BLaER1 (cell line): ENCODE results near the gene MXI1.
A peak's percentile ranks its signal among the peaks of the same experiment; 100 is the strongest.

Experiments
- H3K27ac ChIP-seq: shearing (Covaris generic); formaldehyde crosslinking; 2 replicates; pipeline ENCODE4 v1.8.1; 2022
- H3K27me3 ChIP-seq: shearing (Covaris generic); formaldehyde crosslinking; 2 replicates; pipeline ENCODE4 v1.8.1; 2022
- H3K36me3 ChIP-seq: shearing (Covaris generic); formaldehyde crosslinking; 2 replicates; pipeline ENCODE4 v1.8.1; 2022
- H3K4me1 ChIP-seq: shearing (Covaris generic); formaldehyde crosslinking; 2 replicates; pipeline ENCODE4 v1.8.1; 2022
- H3K4me2 ChIP-seq: shearing (Covaris generic); formaldehyde crosslinking; 2 replicates; pipeline ENCODE4 v1.8.1; 2022
- H3K4me3 ChIP-seq: shearing (Covaris generic); formaldehyde crosslinking; 2 replicates; pipeline ENCODE4 v1.8.1; 2022
- H3K9ac ChIP-seq: shearing (Covaris generic); formaldehyde crosslinking; 2 replicates; pipeline ENCODE4 v1.8.1; 2022
- H3K9me3 ChIP-seq: shearing (Covaris generic); formaldehyde crosslinking; 2 replicates; pipeline ENCODE4 v1.8.1; 2022
- H4K20me1 ChIP-seq: shearing (Covaris generic); formaldehyde crosslinking; 2 replicates; pipeline ENCODE4 v1.8.1; 2022
- Cebpa-rat ChIP-seq: shearing (Covaris generic); IDR thresholded peaks from 2 replicates; pipeline ENCODE4 v1.8.1; 2022

MXI1 gene

GRCh38 chr10:110279407-110279986 lies 72.1 kb downstream of the MXI1 start:
- H3K27ac ChIP-seq = no peak overlapping the region
- peaks cover 41% of the 10 kb centered on the region for H4K20me1 ChIP-seq
- TF ChIP-seq Cebpa-rat = no peak
- no peak overlapping the region for H3K4me3 ChIP-seq
- H3K36me3 ChIP-seq = peaks cover 13% of the 10 kb centered on the region
- H3K9me3 ChIP-seq = no peaks in the 10 kb centered on the region
- peaks cover 26% of the 10 kb centered on the region for H3K4me1 ChIP-seq
- H3K9ac ChIP-seq = peak overlapping the region; percentile 7; the same call in 1 of the 2 replicates
- H3K4me2 ChIP-seq = peak overlapping the region; percentile 66
- no peaks in the 10 kb centered on the region for H3K27me3 ChIP-seq

DNA sequence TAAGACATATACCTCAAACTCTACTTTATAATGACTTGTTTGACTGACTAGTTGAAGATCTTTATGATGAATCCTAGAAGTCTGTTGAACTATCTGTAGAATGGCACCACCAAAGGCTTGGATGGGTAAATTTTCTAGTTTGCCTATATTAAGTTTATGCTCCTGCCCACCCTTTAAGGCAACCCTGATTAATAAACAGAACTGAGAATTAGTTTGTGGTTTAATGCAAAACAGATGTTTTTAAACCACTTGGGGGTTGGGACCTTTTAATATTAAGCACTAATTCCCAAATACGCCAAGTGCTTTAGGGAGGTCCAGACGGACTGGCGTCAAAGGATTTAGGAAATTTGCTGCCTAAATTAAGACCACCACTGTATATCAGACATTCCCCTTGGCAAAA lies 76.9 kb downstream of the MXI1 start:
- Histone ChIP-seq H3K9ac (no peak overlapping the region), H4K20me1 (0 out of 2 replicates have a peak, but pooled peaks cover 5% of the 10 kb centered on the region), H3K4me2 (no peak overlapping the region), H3K9me3 (no peaks in the 10 kb centered on the region), H3K4me3 (no peak overlapping the region), H3K27me3 (no peaks in the 10 kb centered on the region), H3K36me3 (peaks cover 59% of the 10 kb centered on the region), H3K27ac (no peak overlapping the region), H3K4me1 (peaks cover 2% of the 10 kb centered on the region)
- TF ChIP-seq Cebpa-rat = no peak

DNA sequence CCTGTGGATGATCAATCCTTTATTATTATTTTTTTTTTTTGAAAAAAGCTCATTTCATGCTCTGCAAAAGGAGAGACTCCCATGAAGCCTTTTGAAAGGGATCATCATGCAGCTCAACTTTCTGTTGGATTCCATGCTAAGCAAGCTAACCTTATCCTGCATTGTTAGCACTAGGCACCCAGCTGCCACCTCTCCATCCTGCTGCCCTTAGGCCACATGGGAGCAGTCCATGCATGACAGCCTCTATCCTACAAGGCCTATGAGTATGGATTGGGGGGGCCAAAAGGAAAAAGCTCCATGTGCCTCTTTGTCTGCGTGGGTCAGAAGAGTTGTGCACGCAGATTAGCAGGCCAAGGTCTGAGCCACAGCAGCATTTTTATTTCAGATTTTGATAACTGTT lies 78.1 kb downstream of the MXI1 start:
- Histone ChIP-seq H3K9ac (no peak overlapping the region), H3K36me3 (peaks cover 63% of the 10 kb centered on the region), H3K9me3 (no peaks in the 10 kb centered on the region), H3K4me3 (no peak overlapping the region), H3K4me1 (no peaks in the 10 kb centered on the region), H3K27me3 (no peaks in the 10 kb centered on the region), H3K4me2 (no peak overlapping the region), H4K20me1 (0 out of 2 replicates have a peak, but pooled peaks cover 15% of the 10 kb centered on the region), H3K27ac (no peak overlapping the region)
- no peak for TF ChIP-seq Cebpa-rat

- Histone ChIP-seq H3K4me2 (no peak overlapping the region), H3K36me3 (peaks cover 71% of the 10 kb centered on the region)
These were observed 79.4 kb downstream of the MXI1 start for GRCh38 chr10:110286841-110287240.

GRCh38 chr10:110296966-110297365 lies 89.6 kb downstream of the MXI1 start:
- no peak overlapping the region for H3K4me2 ChIP-seq
- H3K9me3 ChIP-seq = no peaks in the 10 kb centered on the region
- TF ChIP-seq Cebpa-rat = no peak
- H3K36me3 ChIP-seq = peaks cover 99% of the 10 kb centered on the region
- no peak overlapping the region for H3K27ac ChIP-seq
- H3K27me3 ChIP-seq = no peaks in the 10 kb centered on the region
- H3K4me3 ChIP-seq = no peak overlapping the region
- H3K9ac ChIP-seq = no peak overlapping the region
- peaks cover 91% of the 10 kb centered on the region for H4K20me1 ChIP-seq
- peaks cover 6% of the 10 kb centered on the region; the same call in 1 of the 2 replicates for H3K4me1 ChIP-seq

More at GRCh38 chr10:110286841-110287240, 79.4 kb downstream of the MXI1 start:
- no peak for TF ChIP-seq Cebpa-rat
- Histone ChIP-seq H3K4me1 (no peaks in the 10 kb centered on the region), H3K9ac (no peak overlapping the region), H4K20me1 (peaks cover 27% of the 10 kb centered on the region), H3K27ac (no peak overlapping the region), H3K9me3 (no peaks in the 10 kb centered on the region), H3K27me3 (no peaks in the 10 kb centered on the region), H3K4me3 (no peak overlapping the region)

DNA sequence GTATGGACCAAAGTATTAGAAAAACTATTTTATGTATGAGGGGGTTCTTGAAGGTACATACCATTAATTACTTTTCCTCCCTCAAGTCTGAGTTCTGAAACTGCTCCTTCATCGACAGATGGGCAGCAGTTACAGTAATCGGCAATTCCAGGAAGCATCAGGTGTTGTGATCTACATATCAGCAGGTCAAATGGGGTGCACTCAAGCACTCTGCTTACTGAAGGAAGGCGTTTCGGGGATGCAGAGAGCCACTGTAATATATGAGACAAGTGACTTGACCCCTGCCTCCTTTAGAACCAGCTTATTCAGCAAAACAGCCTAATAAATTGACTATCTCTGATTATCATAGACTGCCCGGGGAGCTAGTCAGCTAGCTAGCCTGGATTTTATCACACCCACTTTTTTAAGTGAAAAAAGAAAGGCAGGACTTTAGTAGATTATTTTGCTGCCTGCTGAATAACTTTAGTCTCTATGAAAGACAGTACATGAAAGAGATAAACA lies 93.1 kb downstream of the MXI1 start:
- H3K9ac ChIP-seq = no peak overlapping the region

DNA sequence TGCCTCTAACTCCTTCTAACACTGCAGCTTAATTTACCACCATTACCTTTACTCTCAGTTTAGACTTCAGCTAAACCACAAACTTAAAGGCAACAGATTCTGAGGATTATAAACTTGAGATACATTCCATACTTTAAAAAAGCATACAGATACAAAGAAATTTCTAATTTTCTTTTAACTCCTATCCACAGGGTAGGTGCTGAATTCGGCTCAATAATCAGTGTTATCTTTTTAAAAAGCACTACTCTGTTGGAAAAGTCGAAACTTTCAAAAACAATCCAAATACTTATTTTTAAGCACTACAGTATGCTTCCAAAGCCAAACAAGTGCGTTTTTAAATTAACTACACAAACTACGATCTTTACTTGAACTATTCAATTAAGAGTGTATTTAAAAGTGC lies 96.3 kb downstream of the MXI1 start:
- Histone ChIP-seq H3K4me1 (peaks cover 30% of the 10 kb centered on the region), H3K4me3 (peak overlapping the region; percentile 92), H3K36me3 (peaks cover 45% of the 10 kb centered on the region), H4K20me1 (peaks cover 58% of the 10 kb centered on the region), H3K27me3 (no peaks in the 10 kb centered on the region), H3K9me3 (no peaks in the 10 kb centered on the region), H3K27ac (peak overlapping the region; percentile 96), H3K9ac (peak overlapping the region; percentile 98), H3K4me2 (peak overlapping the region; percentile 91)
- no peak for TF ChIP-seq Cebpa-rat

More for the DNA sequence above, 93.1 kb downstream of the MXI1 start:
- Histone ChIP-seq H3K27ac (no peak overlapping the region), H3K27me3 (no peaks in the 10 kb centered on the region), H3K4me1 (peaks cover 24% of the 10 kb centered on the region), H3K36me3 (peaks cover 77% of the 10 kb centered on the region), H3K4me2 (no peak overlapping the region), H4K20me1 (peaks cover 87% of the 10 kb centered on the region), H3K9me3 (no peaks in the 10 kb centered on the region), H3K4me3 (no peak overlapping the region)
- TF ChIP-seq Cebpa-rat = no peak

DNA sequence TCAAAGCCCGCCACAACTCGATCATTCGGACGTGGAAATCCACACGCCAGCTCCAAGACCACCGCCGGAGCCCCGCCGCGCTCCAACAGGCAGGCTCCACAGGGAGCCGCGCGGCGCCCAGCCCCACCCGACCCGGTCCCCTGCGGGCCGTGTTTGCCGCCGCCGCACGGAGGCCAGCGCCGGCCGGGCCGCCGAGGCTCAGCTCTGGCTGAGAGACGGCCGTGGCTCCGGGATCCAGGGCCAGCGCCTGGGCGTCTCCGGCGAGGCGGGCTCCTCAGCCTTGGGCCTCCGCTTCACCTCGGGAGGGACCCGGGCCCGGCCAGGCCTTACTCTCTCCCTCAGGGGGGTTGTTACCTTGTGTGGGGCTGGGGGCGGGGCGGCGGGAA lies 97.0 kb downstream of the MXI1 start:
- peaks cover 51% of the 10 kb centered on the region for H4K20me1 ChIP-seq
- H3K4me2 ChIP-seq = peak overlapping the region; percentile 91
- peak overlapping the region; percentile 98 for H3K9ac ChIP-seq
- H3K4me3 ChIP-seq = peak overlapping the region; percentile 92
- no peaks in the 10 kb centered on the region for H3K9me3 ChIP-seq
- peak overlapping the region; percentile 96 for H3K27ac ChIP-seq
- peaks cover 38% of the 10 kb centered on the region for H3K36me3 ChIP-seq
- H3K4me1 ChIP-seq = peaks cover 37% of the 10 kb centered on the region
- H3K27me3 ChIP-seq = no peaks in the 10 kb centered on the region
- no peak for TF ChIP-seq Cebpa-rat

- Histone ChIP-seq H3K36me3 (peaks cover 34% of the 10 kb centered on the region), H3K4me1 (peaks cover 42% of the 10 kb centered on the region), H3K4me3 (peak within 1 kb of the TSS; percentile 92), H4K20me1 (peaks cover 46% of the 10 kb centered on the region), H3K27me3 (no peaks in the 10 kb centered on the region), H3K9ac (peak within 1 kb of the TSS; percentile 98), H3K9me3 (no peaks in the 10 kb centered on the region), H3K27ac (peak within 1 kb of the TSS; percentile 96), H3K4me2 (peak within 1 kb of the TSS; percentile 91)
- TF ChIP-seq Cebpa-rat = no peak
These were observed 97.5 kb downstream of the MXI1 start, which contains the start of gene SMNDC1 for GRCh38 chr10:110304780-110305421. TSS of gene SMNDC1 (minus strand) at chr10:110304920. CDS start at chr10:110303587, 1,333 bp downstream.
